AG09309 (cell line): ENCODE measurements around the gene SMCO3.
"Not testable (repeated sequence)": the region's sequence is repeated elsewhere in the genome, so short reads cannot be mapped to it uniquely, and the experiment has no call there.

Experiments used
- DNase-seq: peaks from one replicate; pipeline ENCODE4 v3.0.0-alpha.2; 2010; ENCODE audit warnings: low read depth
- H3K4me3 ChIP-seq: 2 replicates; pipeline ENCODE4 v1.5.1; 2011; ENCODE audit warnings: mild to moderate bottlenecking, low read depth, low read length, moderate library complexity; ENCODE audit not compliant: control insufficient read depth
- CTCF ChIP-seq: IDR thresholded peaks from 2 replicates; pipeline ENCODE4 v1.5.1; 2011; ENCODE audit warnings: mild to moderate bottlenecking, low read depth, low read length, inconsistent platforms; ENCODE audit not compliant: insufficient read depth, control insufficient read depth; ENCODE audit errors: missing control alignments

Gene SMCO3

GRCh38 chr12:14767617-14768016 lies 46.4 kb downstream of the SMCO3 start:
- no peak for TF ChIP-seq CTCF
- H3K4me3 ChIP-seq, result no peak overlapping the region
- DNase-seq, result no peak

- DNase-seq, result no peak
- no peak for TF ChIP-seq CTCF
- no peak overlapping the region for H3K4me3 ChIP-seq
Observed at GRCh38 chr12:14766649-14767215, 47.2 kb downstream of the SMCO3 start.

GRCh38 chr12:14766020-14766419 lies 48.0 kb downstream of the SMCO3 start:
- H3K4me3 ChIP-seq, DNase-seq: not testable (repeated sequence)

- no peak overlapping the region for H3K4me3 ChIP-seq
- no peak for TF ChIP-seq CTCF
- no peak for DNase-seq
Observed at GRCh38 chr12:14765398-14765797, 48.6 kb downstream of the SMCO3 start.

- not testable (repeated sequence) for H3K4me3 ChIP-seq, DNase-seq
Observed at GRCh38 chr12:14759711-14760280, 54.2 kb downstream of the SMCO3 start.

GRCh38 chr12:14756334-14757143 lies 57.4 kb downstream of the SMCO3 start:
- DNase-seq, result no peak
- H3K4me3 ChIP-seq, result no peak overlapping the region
- TF ChIP-seq CTCF, result peak; percentile 26
